K562 (cell line): ENCODE measurements around the gene RALGPS1. TPM values are rescaled to one million over a fixed set of nuclear protein-coding genes. Genes with fewer than 3 reads are reported as not detected.

Experiments used
- MBD1 ChIP-seq: fragments of 250-450 bp; sonication (Bioruptor Pico); IDR thresholded peaks from 2 replicates; pipeline ENCODE4 v1.8.0; 2022; ENCODE audit warnings: inconsistent platforms
- NCOA4 ChIP-seq: fragments of 450-650 bp; IDR thresholded peaks from 2 replicates; pipeline ENCODE4 v1.6.1; 2018; ENCODE audit warnings: mild to moderate bottlenecking; ENCODE audit not compliant: partially characterized antibody
- polyA plus RNA-seq, 8 experiments: library from polyadenylated mRNA; depleted of rRNA in 4 of 8; stranded (reverse) in 5 of 8; unstranded in 3 of 8; fragments of >200 nt; fragmentation: Nextera tagmentation in 2 of 8; fragmentation: Illumina TruSeq in 1 of 8; extraction: Ambion mirVana in 2 of 8; extraction: Trizol in 1 of 8; gene quantifications; 2 replicates each; pipeline versions ENCODE4 v1.2.1 to v1.2.3, GENCODE V29; 2011 to 2014; ENCODE audit warnings: inconsistent platforms in 1 of 8, missing spikeins in 1 of 8
- total RNA-seq, 7 experiments: library from RNA; depleted of rRNA in 6 of 7; stranded (reverse); fragments of >200 nt in 6 of 7; fragmentation: Illumina TruSeq in 2 of 7; extraction: Trizol in 2 of 7; gene quantifications; 2 replicates each; pipeline versions ENCODE4 v1.2.1 to v1.2.3, GENCODE V29; 2011 to 2021; ENCODE audit warnings: low replicate concordance in 1 of 7
- TF ChIP-seq, protein P1 (sequence below), 2 experiments: fragments of 150-350 bp in 1 of 2; IDR thresholded peaks; 2 replicates each; pipeline ENCODE4 v1.6.1; 2012 to 2016; ENCODE audit warnings: low read depth in 2 of 2, low read length in 2 of 2, mild to moderate bottlenecking in 1 of 2, moderate library complexity in 1 of 2
- TF ChIP-seq, protein P2 (sequence below): fragments of 250-450 bp; sonication (Bioruptor Pico); IDR thresholded peaks from 2 replicates; pipeline ENCODE4 v1.4.0; 2020; ENCODE audit warnings: mild to moderate bottlenecking, moderate library complexity, borderline replicate concordance

RALGPS1 gene
- total and polyA plus RNA-seq, 9 of the 15 experiments (the other 6 are each of a cell fraction or from before 2014, with no cell fraction given), result 0.04 to 2.6 (median 1.5) TPM

DNA sequence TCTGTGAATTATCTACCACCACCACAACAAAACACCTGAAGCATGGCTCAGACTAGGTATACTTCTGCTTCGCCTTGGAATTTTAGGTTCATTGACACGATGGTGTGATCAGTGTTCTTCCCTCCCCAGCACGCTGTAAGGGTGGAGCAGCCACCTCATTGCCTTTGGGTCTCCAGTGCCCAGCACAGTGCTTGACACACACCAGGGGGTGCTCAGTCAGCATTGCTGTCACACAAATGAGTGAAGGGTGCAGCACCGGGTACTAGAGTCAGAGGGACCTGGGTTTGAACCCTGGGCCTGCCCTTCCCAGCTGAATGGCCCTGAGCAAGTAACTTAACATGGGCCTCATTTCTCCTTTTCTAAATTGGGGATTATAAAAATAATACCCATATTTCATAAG, 217.8 kb downstream of the RALGPS1 start (continued):
- TF ChIP-seq, protein P1, sequence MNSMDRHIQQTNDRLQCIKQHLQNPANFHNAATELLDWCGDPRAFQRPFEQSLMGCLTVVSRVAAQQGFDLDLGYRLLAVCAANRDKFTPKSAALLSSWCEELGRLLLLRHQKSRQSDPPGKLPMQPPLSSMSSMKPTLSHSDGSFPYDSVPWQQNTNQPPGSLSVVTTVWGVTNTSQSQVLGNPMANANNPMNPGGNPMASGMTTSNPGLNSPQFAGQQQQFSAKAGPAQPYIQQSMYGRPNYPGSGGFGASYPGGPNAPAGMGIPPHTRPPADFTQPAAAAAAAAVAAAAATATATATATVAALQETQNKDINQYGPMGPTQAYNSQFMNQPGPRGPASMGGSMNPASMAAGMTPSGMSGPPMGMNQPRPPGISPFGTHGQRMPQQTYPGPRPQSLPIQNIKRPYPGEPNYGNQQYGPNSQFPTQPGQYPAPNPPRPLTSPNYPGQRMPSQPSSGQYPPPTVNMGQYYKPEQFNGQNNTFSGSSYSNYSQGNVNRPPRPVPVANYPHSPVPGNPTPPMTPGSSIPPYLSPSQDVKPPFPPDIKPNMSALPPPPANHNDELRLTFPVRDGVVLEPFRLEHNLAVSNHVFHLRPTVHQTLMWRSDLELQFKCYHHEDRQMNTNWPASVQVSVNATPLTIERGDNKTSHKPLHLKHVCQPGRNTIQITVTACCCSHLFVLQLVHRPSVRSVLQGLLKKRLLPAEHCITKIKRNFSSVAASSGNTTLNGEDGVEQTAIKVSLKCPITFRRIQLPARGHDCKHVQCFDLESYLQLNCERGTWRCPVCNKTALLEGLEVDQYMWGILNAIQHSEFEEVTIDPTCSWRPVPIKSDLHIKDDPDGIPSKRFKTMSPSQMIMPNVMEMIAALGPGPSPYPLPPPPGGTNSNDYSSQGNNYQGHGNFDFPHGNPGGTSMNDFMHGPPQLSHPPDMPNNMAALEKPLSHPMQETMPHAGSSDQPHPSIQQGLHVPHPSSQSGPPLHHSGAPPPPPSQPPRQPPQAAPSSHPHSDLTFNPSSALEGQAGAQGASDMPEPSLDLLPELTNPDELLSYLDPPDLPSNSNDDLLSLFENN (IDR thresholded peaks at IDR 0.05; ENCODE audit: low read depth in 2 of 2, low read length in 2 of 2), result no peak
- no peak for TF ChIP-seq NCOA4
- TF ChIP-seq MBD1 (CRISPR knock-in tag), result no peak
- TF ChIP-seq, protein P2, sequence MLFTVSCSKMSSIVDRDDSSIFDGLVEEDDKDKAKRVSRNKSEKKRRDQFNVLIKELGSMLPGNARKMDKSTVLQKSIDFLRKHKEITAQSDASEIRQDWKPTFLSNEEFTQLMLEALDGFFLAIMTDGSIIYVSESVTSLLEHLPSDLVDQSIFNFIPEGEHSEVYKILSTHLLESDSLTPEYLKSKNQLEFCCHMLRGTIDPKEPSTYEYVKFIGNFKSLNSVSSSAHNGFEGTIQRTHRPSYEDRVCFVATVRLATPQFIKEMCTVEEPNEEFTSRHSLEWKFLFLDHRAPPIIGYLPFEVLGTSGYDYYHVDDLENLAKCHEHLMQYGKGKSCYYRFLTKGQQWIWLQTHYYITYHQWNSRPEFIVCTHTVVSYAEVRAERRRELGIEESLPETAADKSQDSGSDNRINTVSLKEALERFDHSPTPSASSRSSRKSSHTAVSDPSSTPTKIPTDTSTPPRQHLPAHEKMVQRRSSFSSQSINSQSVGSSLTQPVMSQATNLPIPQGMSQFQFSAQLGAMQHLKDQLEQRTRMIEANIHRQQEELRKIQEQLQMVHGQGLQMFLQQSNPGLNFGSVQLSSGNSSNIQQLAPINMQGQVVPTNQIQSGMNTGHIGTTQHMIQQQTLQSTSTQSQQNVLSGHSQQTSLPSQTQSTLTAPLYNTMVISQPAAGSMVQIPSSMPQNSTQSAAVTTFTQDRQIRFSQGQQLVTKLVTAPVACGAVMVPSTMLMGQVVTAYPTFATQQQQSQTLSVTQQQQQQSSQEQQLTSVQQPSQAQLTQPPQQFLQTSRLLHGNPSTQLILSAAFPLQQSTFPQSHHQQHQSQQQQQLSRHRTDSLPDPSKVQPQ (CRISPR knock-in tag), result no peak
- TF ChIP-seq, all 486 proteins: peak for 0
